Amygdala (tissue), 56 donors: ENCODE results near the gene FGF22.
"Not testable (repeated sequence)": the region's sequence is repeated elsewhere in the genome, so short reads cannot be mapped to it uniquely, and the experiment has no call there.

Experiments
- DNase-seq, 56 donors: peaks; one replicate each; lab custom pipeline; 2025; lab: John Stamatoyannopoulos, UW

Gene FGF22

GRCh38 chr19:655691-656090, 16.0 kb downstream of the FGF22 start:
- DNase-seq: no peak

- no peak for DNase-seq
Measured at GRCh38 chr19:656751-657559, 17.3 kb downstream of the FGF22 start.

- DNase-seq: no peak
Measured at GRCh38 chr19:657611-658010, 17.9 kb downstream of the FGF22 start.

- DNase-seq: no peak
Measured at GRCh38 chr19:658059-658839, 18.6 kb downstream of the FGF22 start.

- DNase-seq: peak in 8 of 56 donors; percentile 16 to 42 (median 21)
Measured at GRCh38 chr19:658916-659839, 19.5 kb downstream of the FGF22 start.

GRCh38 chr19:660793-661426, 21.2 kb downstream of the FGF22 start:
- DNase-seq: no peak

- no peak for DNase-seq
Measured at GRCh38 chr19:661427-662196, 21.9 kb downstream of the FGF22 start.

- DNase-seq: no peak
Measured at GRCh38 chr19:662207-662961, 22.7 kb downstream of the FGF22 start.

- peak in 55 of 56 donors; percentile 47 to 93 (median 83) for DNase-seq
Measured at GRCh38 chr19:662962-663681, 23.4 kb downstream of the FGF22 start, which contains the start of gene RNF126. Gene RNF126, minus strand, starts transcription at chr19:663214. Its CDS starts 93 bp downstream, at chr19:663121.

GRCh38 chr19:663682-664117, 24.0 kb downstream of the FGF22 start:
- peak in 2 of 56 donors; percentile 57 to 76 for DNase-seq

- peak in 52 of 56 donors; percentile 14 to 83 (median 64) for DNase-seq
Measured at GRCh38 chr19:664913-665443, 25.3 kb downstream of the FGF22 start.

- not testable (repeated sequence) for DNase-seq
Measured at GRCh38 chr19:666985-667573, 27.4 kb downstream of the FGF22 start.

GRCh38 chr19:668675-669434, 29.2 kb downstream of the FGF22 start:
- DNase-seq: not testable (repeated sequence)

- no peak for DNase-seq
Measured at GRCh38 chr19:670609-671075, 31.0 kb downstream of the FGF22 start.

GRCh38 chr19:674282-675151, 34.8 kb downstream of the FGF22 start:
- peak in 22 of 56 donors; percentile 5 to 58 (median 30) for DNase-seq
